Measurements from ENCODE around the gene OPTN.
"Not testable (repeated sequence)": the region's sequence is repeated elsewhere in the genome, so short reads cannot be mapped to it uniquely, and the experiment has no call there.

OPTN gene

DNA sequence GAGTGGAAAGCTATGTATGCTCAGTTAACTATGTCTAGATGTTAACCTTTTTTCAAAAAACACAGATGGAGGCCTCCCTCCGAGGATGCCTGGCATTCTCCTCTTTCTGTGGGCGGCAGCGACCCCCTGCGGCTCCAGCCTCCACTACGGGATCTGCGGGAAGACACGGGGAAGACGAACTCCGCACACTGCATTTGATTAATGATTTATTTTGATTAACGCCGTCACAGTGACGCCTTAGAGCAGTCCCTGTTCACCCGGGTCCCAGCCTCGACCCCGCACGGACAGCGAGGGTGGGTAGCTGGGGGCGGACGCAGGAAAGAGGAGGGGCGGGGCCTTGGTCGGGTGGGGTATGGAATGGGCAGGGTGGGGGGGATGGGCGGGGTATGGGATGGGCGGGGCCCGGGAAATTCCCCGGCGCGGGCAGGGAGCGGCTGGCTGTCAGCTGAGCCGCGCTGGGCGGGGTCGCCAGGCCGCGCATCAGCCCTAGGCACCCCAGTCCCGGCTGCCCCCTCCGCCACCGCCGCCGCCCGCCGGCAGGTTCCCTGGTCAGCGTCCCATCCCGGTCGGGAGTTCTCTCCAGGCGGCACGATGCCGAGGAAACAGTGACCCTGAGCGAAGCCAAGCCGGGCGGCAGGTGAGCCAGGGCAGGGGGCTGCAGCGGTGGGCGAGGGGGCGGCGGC is at the start of gene OPTN:
Gene OPTN, plus strand, starts transcription at position 498 of the 683 bp plus-strand sequence. CDS start 8,960 bp downstream, outside the sequence.
- peak; percentile 45 for DNase-seq

DNA sequence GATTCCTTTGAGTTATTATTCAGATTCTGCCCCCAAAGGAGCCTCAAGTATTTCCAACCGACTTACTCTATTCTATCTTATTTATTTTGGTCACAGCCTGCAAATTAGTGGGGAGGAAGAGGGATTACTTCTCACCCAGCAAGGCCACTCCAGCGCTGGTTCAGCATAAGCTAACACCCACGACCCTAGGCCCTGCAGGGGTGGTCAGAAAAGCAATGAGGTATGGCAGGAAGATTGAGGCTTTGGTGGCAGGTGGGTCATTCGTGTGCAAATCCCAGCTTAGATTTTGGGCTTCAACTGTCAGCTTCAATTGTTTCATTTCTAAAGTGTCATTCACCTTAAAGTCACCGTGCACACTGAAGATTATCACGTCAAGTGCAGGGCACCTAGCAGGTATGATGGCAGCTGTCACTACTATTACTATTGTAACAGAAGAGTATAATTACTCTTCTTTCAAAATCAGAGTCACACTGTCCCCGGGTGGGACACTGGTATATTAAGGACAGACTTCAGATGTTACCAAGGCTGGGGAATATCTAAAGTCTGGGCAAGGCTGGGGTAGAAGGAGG is 48.8 kb upstream of the OPTN start:
- DNase-seq: no peak

DNA sequence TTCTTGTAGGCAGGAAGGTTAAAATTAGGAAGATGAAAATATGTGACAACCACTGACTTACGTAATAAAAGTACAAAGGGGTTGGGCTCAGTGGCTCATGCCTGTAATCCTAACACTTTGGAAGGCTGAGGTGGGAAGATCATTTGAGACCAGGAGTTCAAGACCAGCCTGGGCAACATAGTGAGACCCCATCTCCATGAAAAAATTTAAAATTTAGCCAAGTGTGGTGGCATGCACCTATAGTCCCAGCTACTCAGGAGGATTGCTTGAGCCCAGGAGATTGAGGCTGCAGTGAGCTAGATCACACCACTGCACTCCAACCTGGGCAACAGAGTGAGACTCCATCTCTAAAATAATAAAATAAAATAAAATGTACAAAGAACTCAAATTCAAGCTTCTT is 46.8 kb upstream of the OPTN start:
- DNase-seq: not testable (repeated sequence)

DNA sequence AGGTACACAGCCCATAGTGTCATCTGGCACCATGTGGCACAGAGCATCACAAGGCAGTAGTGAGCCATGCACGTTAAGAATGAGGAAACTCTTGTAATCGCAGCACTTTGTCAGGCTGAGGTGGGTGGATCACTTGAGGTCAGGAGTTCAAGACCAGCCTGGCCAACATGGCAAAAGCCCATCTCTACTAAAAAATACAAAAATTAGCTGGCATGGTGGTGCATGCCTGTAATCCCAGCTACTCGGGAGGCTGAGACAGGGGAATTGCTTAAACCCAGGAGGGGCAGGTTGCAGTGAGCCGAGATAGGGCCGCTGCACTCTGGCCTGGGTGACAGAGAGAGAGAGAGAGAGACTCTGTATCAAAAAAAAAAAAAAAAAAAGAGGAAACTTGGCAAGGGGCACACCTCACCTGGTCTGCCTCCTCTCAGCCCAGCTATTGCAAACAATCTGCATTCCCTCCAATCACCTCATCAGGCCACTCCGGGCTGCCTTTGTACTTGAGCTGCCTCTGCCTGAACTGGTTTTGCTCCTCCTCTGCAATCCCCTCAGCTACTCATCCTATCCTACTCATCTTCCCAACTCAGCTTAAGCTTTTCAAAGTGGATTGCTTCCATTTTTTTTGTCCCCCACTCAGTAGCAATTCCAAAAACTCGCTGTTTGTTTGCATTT is 46.0 kb upstream of the OPTN start:
- peak; percentile 55 for DNase-seq

DNA sequence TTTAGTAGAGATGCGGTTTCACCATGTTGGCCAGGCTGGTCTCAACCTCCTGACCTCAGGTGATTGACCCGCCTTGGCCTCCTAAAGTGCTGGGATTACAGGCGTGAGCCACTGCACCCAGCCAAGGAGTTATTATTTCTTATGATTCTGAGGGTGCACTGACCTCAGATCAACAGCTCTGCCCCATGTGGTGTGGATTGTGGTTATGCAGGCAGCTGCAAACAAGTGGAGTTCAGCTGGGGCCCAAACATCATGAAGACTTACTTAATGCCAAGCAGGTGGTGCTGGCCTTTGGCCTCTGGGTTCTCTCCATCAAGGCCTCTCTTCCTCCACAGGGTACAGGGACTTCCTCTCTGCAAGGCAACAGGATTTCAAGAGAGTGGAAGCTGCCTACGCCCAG is 45.1 kb upstream of the OPTN start:
- no peak for DNase-seq

DNA sequence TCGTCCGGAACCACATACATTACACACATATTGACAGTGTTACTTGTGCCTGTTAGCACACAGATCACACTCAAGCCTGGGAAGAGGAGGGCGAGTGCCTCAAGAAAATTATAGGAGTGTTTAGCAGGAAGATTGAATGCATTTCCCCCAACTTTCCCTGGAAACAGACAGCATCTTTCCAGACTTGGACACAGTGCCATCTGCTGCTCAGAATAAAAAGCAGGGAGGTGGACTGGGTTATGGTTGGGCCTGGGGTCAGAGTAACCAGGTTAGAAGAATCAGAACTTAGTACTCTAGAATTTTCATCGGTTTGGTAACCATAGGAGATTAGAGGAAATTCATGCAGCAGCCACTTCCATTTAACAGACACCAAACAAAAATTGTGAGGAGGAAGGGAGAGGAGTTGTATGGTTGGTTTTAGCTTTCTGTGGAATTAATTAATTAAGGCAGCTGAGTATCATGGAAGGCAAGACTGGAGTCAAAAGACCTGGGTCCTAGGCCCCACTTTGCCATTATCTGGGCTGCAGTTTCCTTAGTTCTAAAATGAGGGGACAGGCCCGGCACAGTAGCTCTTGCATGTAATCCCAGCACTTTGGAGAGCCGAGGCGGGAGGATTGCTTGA is 43.4 kb upstream of the OPTN start:
- no peak for DNase-seq

DNA sequence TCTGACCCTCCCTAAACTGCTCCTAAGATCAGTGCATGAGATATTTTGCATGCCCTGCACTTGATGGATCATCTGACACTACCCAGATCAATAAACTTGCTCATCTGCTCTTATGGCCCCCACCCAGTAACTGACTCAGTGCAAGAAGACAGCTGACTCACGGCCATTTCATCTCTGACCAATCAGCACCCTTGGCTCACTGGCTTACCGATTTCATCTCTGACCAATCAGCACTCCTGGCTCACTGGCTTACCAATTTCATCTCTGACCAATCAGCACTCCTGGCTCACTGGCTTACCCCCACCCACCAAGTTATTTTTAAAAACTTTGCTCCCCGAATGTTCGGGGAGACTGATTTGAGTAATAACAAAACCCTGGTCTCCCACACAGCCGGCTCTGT is 37.2 kb upstream of the OPTN start:
- DNase-seq: no peak

DNA sequence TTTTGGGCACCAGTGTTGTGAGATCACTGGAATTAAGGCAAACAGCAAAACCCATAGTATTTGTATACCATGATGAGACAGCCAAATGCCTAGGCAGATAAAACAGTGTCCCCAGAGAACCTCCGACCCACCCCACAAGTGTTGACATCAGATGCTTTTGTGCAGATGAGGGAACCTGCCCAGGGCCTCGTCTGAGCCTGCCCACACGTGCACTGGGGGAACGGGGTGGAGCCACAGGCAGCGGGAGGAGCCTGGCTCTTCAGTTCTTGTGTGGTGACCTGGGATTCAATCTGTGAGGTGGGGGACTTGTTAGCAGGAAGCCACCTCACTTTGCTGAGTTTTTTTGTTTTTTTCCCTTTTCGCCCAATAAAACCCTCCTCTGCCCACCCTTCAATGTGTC is 33.4 kb upstream of the OPTN start:
- no peak for DNase-seq

DNA sequence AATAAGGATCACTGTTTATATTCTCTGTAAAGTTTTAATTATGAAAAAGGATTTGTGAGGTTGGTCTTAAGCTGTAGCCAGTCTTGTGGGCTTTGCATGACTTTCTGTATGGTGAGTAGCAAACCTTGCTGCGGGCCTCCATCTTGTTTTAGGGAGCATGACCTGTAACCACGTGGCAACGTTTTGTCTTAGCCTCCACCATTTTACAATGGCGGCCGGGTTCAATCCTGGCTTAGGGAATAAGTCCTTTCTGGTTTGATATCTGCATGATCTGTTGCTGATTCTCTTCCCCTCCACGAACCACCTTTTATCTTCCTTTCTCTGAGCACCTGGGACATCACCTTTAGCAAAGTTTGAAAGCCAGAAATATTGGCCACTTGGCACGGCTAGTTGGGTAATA is 32.5 kb upstream of the OPTN start:
- DNase-seq: no peak

DNA sequence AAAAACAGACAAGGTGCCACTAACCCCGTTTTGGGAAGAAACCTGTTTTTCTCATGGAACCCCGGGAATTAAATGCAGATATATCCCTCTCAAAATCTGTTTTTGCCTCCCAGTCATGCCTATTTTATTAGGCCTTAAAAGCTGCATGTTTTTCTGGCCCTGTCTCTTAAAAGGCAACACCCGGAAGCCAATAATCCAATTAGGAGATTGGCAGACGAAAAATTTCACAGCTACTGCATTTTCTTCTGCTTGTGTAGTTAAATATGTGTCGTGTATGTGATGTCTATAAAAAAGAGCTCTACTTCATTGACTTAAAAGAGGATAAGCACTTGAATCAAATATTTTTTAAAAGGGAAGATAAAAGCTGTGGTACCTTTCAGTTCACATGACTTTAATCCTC is 31.9 kb upstream of the OPTN start:
- no peak for DNase-seq

DNA sequence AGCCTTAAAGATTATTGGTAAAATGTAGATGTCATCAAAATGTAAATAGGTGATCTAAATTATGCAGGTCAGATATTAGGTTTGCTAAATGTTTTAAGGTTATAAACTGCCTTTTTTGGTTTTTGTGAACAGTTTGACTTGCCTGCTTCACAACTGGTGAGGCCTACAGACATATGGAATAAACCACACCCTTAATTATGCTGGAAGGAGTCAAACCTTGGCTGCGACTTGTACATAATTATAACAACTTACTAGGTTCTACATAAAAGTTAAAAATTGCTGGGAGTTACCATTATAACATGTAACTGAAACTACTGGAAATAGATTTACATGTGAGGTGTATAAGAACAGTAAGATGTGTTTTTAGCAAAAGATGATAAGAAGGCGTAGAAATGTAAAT is 31.5 kb upstream of the OPTN start:
- no peak for DNase-seq

DNA sequence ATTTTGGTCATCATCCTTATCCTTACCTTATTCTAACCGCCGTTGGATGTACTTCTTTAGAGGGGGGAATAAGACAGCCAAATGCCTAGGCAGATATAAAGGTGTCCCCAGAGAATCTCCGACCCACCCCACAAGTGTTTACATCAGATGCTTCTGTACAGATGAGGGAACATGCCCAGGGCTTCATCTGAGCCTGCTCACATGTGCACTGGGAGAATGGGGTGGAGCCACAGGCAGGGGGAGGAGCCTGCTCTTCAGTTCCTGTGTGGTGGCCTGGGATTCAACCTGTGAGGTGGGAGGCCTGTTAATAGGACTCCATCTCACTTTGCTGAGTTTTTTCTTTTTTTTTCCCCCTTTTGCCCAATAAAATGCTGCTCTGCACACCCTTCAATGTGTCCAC is 27.6 kb upstream of the OPTN start:
- DNase-seq: no peak

DNA sequence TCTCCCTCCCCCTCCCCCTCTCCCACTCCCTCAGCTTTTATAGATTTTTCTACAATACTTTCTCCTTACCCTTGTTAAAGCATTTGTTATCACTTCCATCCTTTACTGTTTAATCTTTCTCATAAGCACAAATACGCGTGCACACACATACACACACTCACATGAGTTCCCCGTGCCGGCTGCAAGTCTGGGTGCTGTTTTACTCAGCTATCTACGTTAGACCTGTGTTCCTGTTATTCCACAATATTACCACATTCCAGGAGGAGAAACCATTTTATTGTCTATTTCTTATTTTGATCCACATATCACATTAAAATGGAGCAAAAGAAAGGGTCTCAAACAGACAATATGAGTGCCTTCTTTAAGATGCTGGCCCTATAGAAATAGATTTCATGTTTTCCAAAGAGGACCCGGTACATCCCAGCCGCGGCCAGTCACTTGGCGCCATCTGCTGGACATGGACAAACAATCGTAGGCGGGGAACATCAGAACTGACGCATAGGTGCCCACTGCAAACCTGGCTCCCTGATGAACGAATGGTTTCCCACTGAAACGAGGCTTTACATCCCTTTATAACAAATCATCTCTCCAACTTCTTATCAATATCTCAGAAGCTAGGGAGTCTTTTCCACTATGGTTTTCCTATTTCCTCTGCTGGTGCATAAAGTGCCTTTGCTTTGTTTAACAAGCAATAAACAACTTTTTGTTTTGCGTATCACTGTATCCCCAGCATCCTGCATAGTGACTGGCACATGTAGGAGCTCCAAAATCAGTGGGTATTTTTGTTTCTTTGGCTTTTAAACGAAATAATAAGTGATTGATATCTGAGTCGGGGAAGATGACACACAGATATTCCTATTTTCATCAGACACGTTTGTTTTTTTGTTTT is 25.2 kb upstream of the OPTN start:
- peak; percentile 1 for DNase-seq

DNA sequence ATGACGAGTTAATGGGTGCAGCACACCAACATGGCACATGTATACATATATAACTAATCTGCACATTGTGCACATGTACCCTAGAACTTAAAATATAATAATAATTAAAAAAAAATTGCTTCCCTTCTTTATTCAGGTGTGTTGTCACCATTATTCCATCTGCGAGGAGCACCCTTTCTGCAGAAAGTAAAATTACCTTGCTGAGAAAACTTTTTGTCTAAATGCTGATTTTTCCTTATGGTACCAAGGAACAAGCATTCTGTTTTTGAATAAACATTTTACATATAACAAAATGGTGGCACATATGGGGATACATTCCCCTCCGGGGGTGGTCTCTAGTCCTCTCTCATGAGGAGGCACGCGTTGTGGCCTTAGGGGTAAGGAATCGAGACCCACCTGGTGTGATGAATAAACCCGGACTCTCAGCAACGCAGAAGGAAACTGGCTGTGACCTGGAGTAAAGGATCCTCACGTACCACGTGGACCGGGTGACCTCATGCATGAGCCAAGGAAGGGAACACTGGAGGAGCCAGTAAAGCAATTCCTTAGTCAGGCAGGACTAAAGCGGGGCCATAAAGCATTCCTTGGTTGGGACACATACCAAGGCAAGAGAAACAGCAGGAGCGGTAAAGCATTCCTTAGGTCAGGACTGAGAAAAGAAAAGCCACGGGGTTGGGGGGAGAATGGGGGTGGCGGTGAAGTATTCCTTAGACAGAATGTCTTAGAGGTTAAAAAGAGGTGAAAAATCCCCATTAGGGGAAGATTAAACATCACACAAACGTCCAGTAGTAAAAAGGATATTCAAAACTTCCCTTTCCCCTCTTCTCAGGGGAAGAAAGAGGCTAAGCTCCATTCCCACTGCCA is 20.8 kb upstream of the OPTN start:
- no peak for DNase-seq

DNA sequence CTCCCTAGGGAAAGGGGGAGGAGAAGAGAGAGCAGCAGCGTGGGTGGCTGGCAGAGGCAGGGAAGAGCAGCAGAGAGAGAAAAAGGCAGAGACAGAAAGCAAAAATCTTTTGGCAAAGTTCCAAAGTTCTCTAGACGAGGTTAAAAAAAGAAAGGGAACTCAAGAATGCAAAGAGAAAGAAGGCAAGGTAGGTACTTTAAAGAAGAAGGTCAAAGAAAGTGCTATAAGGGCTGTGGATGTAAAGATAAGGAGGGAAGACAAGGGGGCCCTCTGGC is 20.2 kb upstream of the OPTN start:
- DNase-seq: no peak

DNA sequence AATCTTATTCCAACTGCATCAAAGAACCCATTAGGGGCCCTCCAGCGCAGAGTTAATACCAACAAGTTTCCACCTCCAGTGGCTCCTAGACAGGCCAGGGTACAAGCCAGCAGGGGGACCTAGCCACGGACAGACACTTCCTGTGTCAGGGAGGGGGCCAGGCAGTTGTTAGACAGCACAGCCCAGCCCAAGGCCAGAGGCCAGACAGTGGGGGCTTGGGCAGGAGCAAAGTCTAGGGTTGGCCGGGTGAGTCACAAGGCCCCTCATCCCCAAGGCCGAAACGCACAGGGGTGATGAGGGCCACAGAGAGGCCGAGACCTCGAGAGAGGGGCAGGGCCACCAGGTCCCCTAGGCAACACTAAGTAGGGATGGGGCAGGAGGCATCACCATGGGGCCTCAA is 19.3 kb upstream of the OPTN start:
- no peak for DNase-seq

DNA sequence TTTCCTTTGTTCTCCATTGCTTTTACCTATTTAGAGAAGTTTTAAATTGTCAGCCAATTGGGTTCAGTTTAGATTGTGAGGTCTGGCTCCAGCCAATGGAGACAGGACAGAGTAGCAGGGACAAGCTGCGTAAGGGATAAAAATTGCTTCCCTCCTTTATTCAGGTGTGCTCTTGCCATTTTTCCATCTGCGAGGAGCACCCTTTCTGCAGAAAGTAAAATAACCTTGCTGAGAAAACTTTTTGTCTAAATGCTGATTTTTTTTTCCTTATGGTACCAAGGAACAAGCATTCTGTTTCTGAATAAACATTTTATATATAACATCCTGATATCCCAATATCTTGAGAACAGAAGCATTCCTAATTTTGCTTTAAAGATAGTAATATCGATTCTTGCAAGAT is 16.3 kb upstream of the OPTN start:
- not testable (repeated sequence) for DNase-seq

DNA sequence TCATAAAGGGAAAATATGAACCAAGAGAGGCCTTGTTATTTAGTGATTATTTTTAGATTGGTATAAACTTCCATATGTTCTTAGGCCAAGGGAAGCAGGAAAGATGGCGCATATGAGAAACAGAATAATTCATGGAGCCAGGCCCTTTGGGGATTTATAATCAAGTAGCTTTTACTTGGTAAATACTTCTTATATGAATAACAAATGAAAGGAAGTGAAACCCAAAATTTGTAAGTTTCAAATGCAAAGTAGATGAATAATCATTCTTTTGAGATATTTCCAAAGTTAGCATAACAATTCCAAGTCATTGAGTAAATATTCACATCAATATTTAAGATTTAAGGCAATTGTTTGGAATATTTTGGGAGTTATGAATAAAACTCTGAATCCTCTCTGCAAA is 13.9 kb upstream of the OPTN start:
- no peak for DNase-seq

DNA sequence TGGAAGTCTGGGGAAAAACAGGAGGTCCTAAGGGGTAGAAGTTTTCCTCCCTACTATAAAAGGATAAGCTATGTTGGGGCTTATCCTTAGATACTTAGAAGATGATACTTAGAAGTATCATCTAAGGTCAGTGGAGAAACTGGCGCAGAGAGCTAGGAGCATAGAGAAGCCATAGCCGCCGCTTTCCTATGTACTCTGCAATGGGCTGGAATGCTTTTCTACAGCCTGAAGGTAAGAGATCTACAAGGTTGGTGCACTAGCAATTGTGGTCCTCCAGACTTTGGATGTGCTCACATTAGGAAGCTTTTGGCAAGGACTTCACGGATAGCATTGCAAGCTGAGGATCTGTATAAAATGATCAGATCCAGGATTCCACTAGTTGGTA is 12.4 kb upstream of the OPTN start:
- no peak for DNase-seq

DNA sequence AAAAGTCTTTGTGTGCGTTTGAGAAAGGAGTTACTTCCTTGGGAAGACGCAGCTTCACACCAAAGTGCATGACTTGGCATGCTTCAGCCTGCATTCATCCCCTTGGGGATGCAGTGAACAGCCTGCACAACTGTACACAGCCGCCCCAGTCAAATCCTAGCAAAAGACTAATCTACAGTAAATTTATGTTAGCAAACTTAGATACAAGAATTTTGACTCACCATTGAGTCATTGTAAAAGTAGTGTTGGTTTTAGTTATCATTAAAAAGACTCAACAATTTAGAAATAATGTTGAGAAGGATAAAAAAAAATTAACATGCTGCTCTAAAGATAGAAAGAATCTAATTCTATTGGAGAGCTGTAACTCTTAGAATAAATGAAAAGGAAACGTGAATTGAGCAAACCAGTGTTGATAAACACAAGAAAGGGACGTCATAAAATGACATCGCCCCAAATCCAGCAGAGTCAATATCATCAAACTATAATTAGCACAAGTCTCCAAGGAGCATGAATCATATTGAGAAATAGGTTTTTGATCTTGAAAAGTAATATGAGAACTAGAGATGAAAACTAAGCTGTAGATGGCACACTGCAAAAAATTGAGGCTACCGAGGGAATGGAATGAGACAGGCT is 11.9 kb upstream of the OPTN start:
- DNase-seq: no peak

DNA sequence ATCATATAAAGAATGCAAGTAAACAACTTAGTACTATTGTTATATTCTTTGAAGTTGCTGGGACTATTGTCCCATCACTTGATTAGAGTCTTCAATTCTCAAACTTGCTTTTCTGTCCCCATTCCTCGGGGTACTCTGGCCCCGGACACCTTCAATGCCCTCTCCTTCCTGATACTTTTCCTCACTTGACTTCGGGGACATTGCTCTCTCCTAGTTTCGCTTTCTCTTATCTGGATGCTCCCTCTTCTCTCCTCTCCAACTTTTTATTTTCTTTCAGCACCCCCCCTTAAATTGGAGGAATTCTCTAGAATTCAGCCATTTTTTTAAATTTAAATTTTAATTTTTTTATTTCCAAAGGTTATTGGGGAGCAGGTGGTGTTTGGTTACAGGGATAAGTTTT is 10.6 kb upstream of the OPTN start:
- no peak for DNase-seq

DNA sequence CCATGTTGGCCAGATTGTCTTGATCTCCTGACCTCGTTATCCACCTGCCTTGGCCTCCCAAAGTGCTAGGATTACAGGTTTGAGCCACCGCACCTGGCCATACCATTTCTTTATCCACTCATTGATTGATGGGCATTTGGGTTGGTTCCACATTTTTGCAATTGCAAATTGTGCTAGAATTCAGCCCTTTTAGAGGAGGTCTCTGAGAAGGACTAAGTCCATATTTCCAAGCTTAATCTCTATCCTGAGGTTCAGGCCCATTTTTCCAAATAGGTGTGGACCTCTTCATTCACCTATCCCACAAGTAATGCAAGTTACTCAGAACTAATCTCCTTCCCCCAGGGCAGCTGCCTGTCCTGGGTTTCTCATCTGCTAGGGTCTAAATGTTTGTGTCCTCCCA is 9.7 kb upstream of the OPTN start:
- no peak for DNase-seq

Measured in NCI-H2029 (cell line).